GM18861 (cell line): ENCODE data around the gene ATXN7.

Experiments used
- ATAC-seq: cut with Tn5 transposase; IDR thresholded peaks from one replicate; pipeline ENCODE4 v1.9.1; 2021; ENCODE audit not compliant: unreplicated experiment

The ATXN7 gene

GRCh38 chr3:64016941-64017620, 153.4 kb downstream of the ATXN7 start:
- ATAC-seq: no peak

GRCh38 chr3:64019271-64019670, 155.6 kb downstream of the ATXN7 start:
- ATAC-seq: no peak

- no peak for ATAC-seq
Observed at GRCh38 chr3:64019879-64020278, 156.2 kb downstream of the ATXN7 start.

- no peak for ATAC-seq
Observed at GRCh38 chr3:64021922-64022321, 158.3 kb downstream of the ATXN7 start.

- ATAC-seq: peak; percentile 3
Observed at GRCh38 chr3:64022451-64023186, 159.0 kb downstream of the ATXN7 start.

GRCh38 chr3:64023187-64023860, 159.7 kb downstream of the ATXN7 start, which contains the start of gene PSMD6:
PSMD6 (minus strand) TSS chr3:64023494; CDS start chr3:64023419, 75 bp downstream.
- peak; percentile 98 for ATAC-seq

GRCh38 chr3:64023861-64024223, 160.2 kb downstream of the ATXN7 start:
- ATAC-seq: no peak

- ATAC-seq: no peak
Observed at GRCh38 chr3:64026346-64026745, 162.7 kb downstream of the ATXN7 start.

GRCh38 chr3:64027658-64028057, 164.0 kb downstream of the ATXN7 start:
- ATAC-seq: no peak

GRCh38 chr3:64028754-64029153, 165.1 kb downstream of the ATXN7 start:
- ATAC-seq: no peak

- no peak for ATAC-seq
Observed at GRCh38 chr3:64029287-64029686, 165.6 kb downstream of the ATXN7 start.

GRCh38 chr3:64030741-64031140, 167.1 kb downstream of the ATXN7 start:
- ATAC-seq: peak; percentile 94

- ATAC-seq: no peak
Observed at GRCh38 chr3:64031540-64032508, 168.2 kb downstream of the ATXN7 start.

GRCh38 chr3:64033069-64033468, 169.4 kb downstream of the ATXN7 start:
- ATAC-seq: no peak

- ATAC-seq: no peak
Observed at GRCh38 chr3:64037084-64037483, 173.4 kb downstream of the ATXN7 start.

- no peak for ATAC-seq
Observed at GRCh38 chr3:64038253-64038767, 174.6 kb downstream of the ATXN7 start.

- ATAC-seq: no peak
Observed at GRCh38 chr3:64039332-64039731, 175.7 kb downstream of the ATXN7 start.

- ATAC-seq: no peak
Observed at GRCh38 chr3:64039981-64040733, 176.5 kb downstream of the ATXN7 start.

- no peak for ATAC-seq
Observed at GRCh38 chr3:64042952-64043351, 179.3 kb downstream of the ATXN7 start.

GRCh38 chr3:64046592-64046991, 182.9 kb downstream of the ATXN7 start:
- ATAC-seq: no peak
